Endodermal cell (in vitro differentiated cells): ENCODE data around the gene CYSRT1. TPM values are rescaled to one million over a fixed set of nuclear protein-coding genes. Genes with fewer than 3 reads are reported as not detected.

Experiments
- DNase-seq: peaks from one replicate; pipeline ENCODE4 v3.0.0-alpha.2; 2017
- H3K27ac ChIP-seq: 2 replicates; pipeline ENCODE4 v1.5.1; 2013; ENCODE audit warnings: mild to moderate bottlenecking, low read depth, low read length, moderate library complexity
- H3K27me3 ChIP-seq: 2 replicates; pipeline ENCODE4 v1.6.1; 2013; ENCODE audit warnings: mild to moderate bottlenecking, low read length, moderate library complexity; ENCODE audit not compliant: insufficient read depth, control insufficient read depth, poor library complexity, severe bottlenecking
- H3K36me3 ChIP-seq: 2 replicates; pipeline ENCODE4 v1.7.0; 2013; ENCODE audit warnings: mild to moderate bottlenecking, low read length, moderate library complexity; ENCODE audit not compliant: control insufficient read depth, insufficient read depth
- H3K4me1 ChIP-seq: one replicate; pipeline ENCODE4 v1.7.0; 2013; ENCODE audit warnings: low read length; ENCODE audit not compliant: control insufficient read depth, insufficient read depth
- H3K4me3 ChIP-seq: 2 replicates; pipeline ENCODE4 v1.5.1; 2013; ENCODE audit warnings: mild to moderate bottlenecking, low read length, moderate library complexity
- H3K9ac ChIP-seq: 2 replicates; pipeline ENCODE4 v1.6.1; 2013; ENCODE audit warnings: mild to moderate bottlenecking, low read length, moderate library complexity; ENCODE audit not compliant: poor library complexity, severe bottlenecking; ENCODE audit errors: extremely low read depth
- H3K9me3 ChIP-seq: 2 replicates; pipeline ENCODE4 v1.6.1; 2013; ENCODE audit warnings: mild to moderate bottlenecking, low read length, moderate library complexity; ENCODE audit not compliant: control insufficient read depth
- H3K27ac Mint-ChIP-seq: 2 replicates; pipeline ENCODE4 v1.8.0; 2020; ENCODE audit warnings: mixed read lengths
- H3K27me3 Mint-ChIP-seq: 2 replicates; pipeline ENCODE4 v1.8.0; 2021; ENCODE audit warnings: mild to moderate bottlenecking, mixed read lengths; ENCODE audit not compliant: insufficient read depth
- H3K36me3 Mint-ChIP-seq: 2 replicates; pipeline ENCODE4 v1.8.0; 2020; ENCODE audit warnings: low read depth, mixed read lengths
- H3K4me1 Mint-ChIP-seq: 2 replicates; pipeline ENCODE4 v1.8.0; 2020; ENCODE audit warnings: mixed read lengths
- H3K4me3 Mint-ChIP-seq: 2 replicates; pipeline ENCODE4 v1.8.0; 2020; ENCODE audit warnings: mild to moderate bottlenecking, moderate library complexity, mixed read lengths
- H3K9me3 Mint-ChIP-seq: 2 replicates; pipeline ENCODE4 v1.8.0; 2020; ENCODE audit warnings: mild to moderate bottlenecking, mixed read lengths
- CTCF ChIP-seq: fragments of 200-600 bp; sonication (generic); conservative IDR thresholded peaks from 2 replicates; pipeline ENCODE4 v1.5.0; 2021; ENCODE audit warnings: antibody characterized with exemption, mild to moderate bottlenecking
- WGBS, 2 experiments: methylation state at CpG; one replicate each; pipeline versions ENCODE4 v1.1.5 to v1.1.7; 2013; ENCODE audit warnings: missing lambda C conversion rate in 2 of 2, mixed read lengths in 1 of 2; ENCODE audit not compliant: insufficient coverage in 1 of 2, insufficient read length in 1 of 2; 5-methylcytosine and 5-hydroxymethylcytosine counted together
- total RNA-seq, 2 donors: library from RNA; stranded (reverse); fragmentation: NEBNext Ultra II Directional in 1 of 2; extraction: Animal tissue kit (Norgen Biotek cat#: 25700) in 1 of 2; gene quantifications; 2 replicates in 1 of 2; 3 replicates in 1 of 2; pipeline ENCODE4 v1.2.1, GENCODE V29; 2021

The CYSRT1 gene
- total RNA-seq, 2 donors from 2014 or later = 1.4 to 1.8 TPM

- H3K27ac Mint-ChIP-seq = no peak overlapping the region
- WGBS, 2 experiments = 89 to 91% methylated on average over 11 to 13 of the region's 13 CpGs
Measured at GRCh38 chr9:137273095-137273490, 48.1 kb downstream of the CYSRT1 start.

GRCh38 chr9:137273611-137274320, 48.8 kb downstream of the CYSRT1 start:
- Histone ChIP-seq H3K36me3 (peaks cover 24% of the 10 kb centered on the region), H3K9ac (no peak overlapping the region), H3K4me1 (peaks cover 10% of the 10 kb centered on the region), H3K27me3 (no peaks in the 10 kb centered on the region), H3K9me3 (no peaks in the 10 kb centered on the region), H3K27ac (no peak overlapping the region), H3K4me3 (no peak overlapping the region)
- DNase-seq = no peak
- 87 to 92% methylated on average over 12 to 15 of the region's 15 CpGs for WGBS, 2 experiments
- Mint-ChIP-seq H3K27me3 (no peaks in the 10 kb centered on the region), H3K27ac (no peak overlapping the region), H3K4me3 (no peak overlapping the region), H3K4me1 (peaks cover 20% of the 10 kb centered on the region), H3K36me3 (peaks cover 25% of the 10 kb centered on the region), H3K9me3 (no peaks in the 10 kb centered on the region)
- no peak for TF ChIP-seq CTCF

More at GRCh38 chr9:137273095-137273490, 48.1 kb downstream of the CYSRT1 start:
- Mint-ChIP-seq H3K27me3 (no peaks in the 10 kb centered on the region), H3K4me1 (peaks cover 20% of the 10 kb centered on the region), H3K9me3 (no peaks in the 10 kb centered on the region), H3K4me3 (no peak overlapping the region), H3K36me3 (peaks cover 31% of the 10 kb centered on the region)
- peak; percentile 71 for DNase-seq
- no peak overlapping the region for H3K4me3 ChIP-seq
- H3K4me1 ChIP-seq = peaks cover 10% of the 10 kb centered on the region
- H3K27me3 ChIP-seq = no peaks in the 10 kb centered on the region
- peaks cover 30% of the 10 kb centered on the region for H3K36me3 ChIP-seq
- no peak overlapping the region for H3K9ac ChIP-seq
- H3K9me3 ChIP-seq = no peaks in the 10 kb centered on the region
- TF ChIP-seq CTCF = no peak
- H3K27ac ChIP-seq = no peak overlapping the region

GRCh38 chr9:137275203-137275587, 50.2 kb downstream of the CYSRT1 start:
- DNase-seq = no peak
- H3K4me1 ChIP-seq = peaks cover 10% of the 10 kb centered on the region
- Mint-ChIP-seq H3K4me1 (peaks cover 20% of the 10 kb centered on the region), H3K27me3 (peaks cover 2% of the 10 kb centered on the region), H3K27ac (peak overlapping the region; percentile 76), H3K4me3 (no peak overlapping the region), H3K9me3 (no peaks in the 10 kb centered on the region), H3K36me3 (peaks cover 13% of the 10 kb centered on the region)
- no peak overlapping the region for H3K9ac ChIP-seq
- no peaks in the 10 kb centered on the region for H3K27me3 ChIP-seq
- no peak overlapping the region for H3K27ac ChIP-seq
- peaks cover 12% of the 10 kb centered on the region for H3K36me3 ChIP-seq
- no peak for TF ChIP-seq CTCF
- 80 to 95% methylated on average over 1 to 10 of the region's 10 CpGs for WGBS, 2 experiments
- no peaks in the 10 kb centered on the region for H3K9me3 ChIP-seq
- no peak overlapping the region for H3K4me3 ChIP-seq

Other genes with a start within 250 kb of the CYSRT1 start
- gene PTGDS, start 247.7 kb upstream of the CYSRT1 start, total RNA-seq = 10 to 100 TPM; 13.8 to 22.1 TPM
- gene LCNL1, start 242.2 kb upstream of the CYSRT1 start, total RNA-seq = 1 to 10 TPM; 1.4 to 2.2 TPM
- 10 to 100 TPM; 58.3 to 66.7 TPM for gene PAXX, start 232.8 kb upstream of the CYSRT1 start, total RNA-seq
- under 1 TPM in 1 of 2 donors, not detected in 1; 0.46 TPM for gene CLIC3, start 228.6 kb upstream of the CYSRT1 start, total RNA-seq
- gene ABCA2, start 196.9 kb upstream of the CYSRT1 start, total RNA-seq = 10 to 100 TPM; 21.5 to 30.0 TPM
- not detected for gene FUT7, start 193.1 kb upstream of the CYSRT1 start, total RNA-seq
- 10 to 100 TPM; 60.8 to 73.3 TPM for gene NPDC1, start 179.0 kb upstream of the CYSRT1 start, total RNA-seq
- gene ENTPD2, start 171.1 kb upstream of the CYSRT1 start, total RNA-seq = 1 to 10 TPM; 1.2 to 2.4 TPM
- gene SAPCD2, start 154.6 kb upstream of the CYSRT1 start, total RNA-seq = 10 to 100 TPM; 20.8 to 24.9 TPM
- gene UAP1L1, start 147.7 kb upstream of the CYSRT1 start, total RNA-seq = 1 to 10 TPM; 2.6 to 4.5 TPM
- 10 to 100 TPM; 62.1 to 63.5 TPM for gene MAN1B1, start 138.2 kb upstream of the CYSRT1 start, total RNA-seq
- gene DPP7, start 110.4 kb upstream of the CYSRT1 start, total RNA-seq = 10 to 100 TPM; 20.1 to 30.6 TPM
- under 1 TPM; 0.35 to 0.73 TPM for gene GRIN1, start 86.0 kb upstream of the CYSRT1 start, total RNA-seq
- gene LRRC26, start 55.1 kb upstream of the CYSRT1 start, total RNA-seq = under 1 TPM in 1 of 2 donors, not detected in 1; 0.53 TPM
- under 1 TPM in 1 of 2 donors, not detected in 1; 0.62 TPM for gene TMEM210, start 53.1 kb upstream of the CYSRT1 start, total RNA-seq
- 10 to 100 TPM; 66.5 to 69.2 TPM for gene ANAPC2, start 36.6 kb upstream of the CYSRT1 start, total RNA-seq
- gene SSNA1, start 36.5 kb upstream of the CYSRT1 start, total RNA-seq = 10 to 100 TPM; 66.5 to 67.7 TPM
- 10 to 100 TPM; 19.0 to 23.9 TPM for gene TPRN, start 24.4 kb upstream of the CYSRT1 start, total RNA-seq
- 10 to 100 TPM; 34.0 to 39.5 TPM for gene TMEM203, start 19.5 kb upstream of the CYSRT1 start, total RNA-seq
- gene NDOR1, start 19.5 kb upstream of the CYSRT1 start, total RNA-seq = 10 to 100 TPM; 39.2 to 41.4 TPM
- 10 to 100 TPM; 10.5 to 15.6 TPM for gene RNF208, start 2.9 kb upstream of the CYSRT1 start, total RNA-seq
- under 1 TPM; 0.24 to 0.38 TPM for gene RNF224, start 2.3 kb downstream of the CYSRT1 start, total RNA-seq
- under 1 TPM in 1 of 2 donors, not detected in 1; 0.15 TPM for gene SLC34A3, start 5.7 kb downstream of the CYSRT1 start, total RNA-seq
- gene TUBB4B, start 16.1 kb downstream of the CYSRT1 start, total RNA-seq = 100 to 1,000 TPM; 328 to 415 TPM
- not detected for gene STPG3, start 26.1 kb downstream of the CYSRT1 start, total RNA-seq
- gene NELFB, start 30.2 kb downstream of the CYSRT1 start, total RNA-seq = 10 to 100 TPM; 73.3 to 86.6 TPM
- gene TOR4A, start 52.6 kb downstream of the CYSRT1 start, total RNA-seq = 10 to 100 TPM; 14.2 to 18.9 TPM
- gene NRARP, start 77.1 kb downstream of the CYSRT1 start, total RNA-seq = 10 to 100 TPM; 12.1 to 12.9 TPM
- gene EXD3, start 198.0 kb downstream of the CYSRT1 start, total RNA-seq = 10 to 100 TPM; 15.5 to 31.0 TPM
- 1 to 10 TPM; 5.0 to 5.9 TPM for gene NOXA1, start 198.2 kb downstream of the CYSRT1 start, total RNA-seq
- under 1 TPM; 0.33 to 0.75 TPM for gene ENTPD8, start 216.2 kb downstream of the CYSRT1 start, total RNA-seq
- gene NSMF, start 234.2 kb downstream of the CYSRT1 start, total RNA-seq = 10 to 100 TPM; 58.9 to 66.0 TPM